ENCODE data around the gene OR1J1.
A peak's percentile ranks its signal among the peaks of the same experiment; 100 is the strongest.

The OR1J1 gene

DNA sequence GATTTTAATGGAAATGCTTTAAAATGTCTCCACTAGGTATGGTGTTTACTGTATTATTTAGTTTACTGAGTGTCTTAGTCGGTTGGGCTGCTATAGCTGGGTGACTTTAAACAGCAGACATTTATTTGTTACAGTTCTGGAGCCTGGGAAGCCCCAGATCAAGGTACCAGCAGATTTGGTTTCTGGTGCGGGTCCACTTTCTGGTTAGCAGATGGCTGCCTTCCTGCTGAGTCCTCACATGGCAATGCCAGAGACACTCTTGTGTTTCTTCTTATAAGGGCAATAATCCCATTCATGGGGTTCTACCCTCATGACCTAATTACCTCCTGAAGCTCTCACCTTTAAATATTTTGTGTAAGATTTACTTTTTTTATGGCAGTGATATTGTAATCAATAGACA, 40.5 kb upstream of the OR1J1 start:
- Histone ChIP-seq H3K4me1 (ENCODE audit: insufficient read depth, poor library complexity, severe bottlenecking) (no peaks in the 10 kb centered on the region), H3K36me3 (ENCODE audit: low read depth) (no peaks in the 10 kb centered on the region), H3K9me3 (ENCODE audit: severe bottlenecking) (no peaks in the 10 kb centered on the region), H3K27ac (ENCODE audit: poor library complexity, severe bottlenecking) (no peak overlapping the region), H3K27me3 (ENCODE audit: insufficient read depth, poor library complexity, severe bottlenecking) (peaks cover 7% of the 10 kb centered on the region), H3K4me3 (ENCODE audit: severe bottlenecking) (no peak overlapping the region)
- TF ChIP-seq, protein P1, sequence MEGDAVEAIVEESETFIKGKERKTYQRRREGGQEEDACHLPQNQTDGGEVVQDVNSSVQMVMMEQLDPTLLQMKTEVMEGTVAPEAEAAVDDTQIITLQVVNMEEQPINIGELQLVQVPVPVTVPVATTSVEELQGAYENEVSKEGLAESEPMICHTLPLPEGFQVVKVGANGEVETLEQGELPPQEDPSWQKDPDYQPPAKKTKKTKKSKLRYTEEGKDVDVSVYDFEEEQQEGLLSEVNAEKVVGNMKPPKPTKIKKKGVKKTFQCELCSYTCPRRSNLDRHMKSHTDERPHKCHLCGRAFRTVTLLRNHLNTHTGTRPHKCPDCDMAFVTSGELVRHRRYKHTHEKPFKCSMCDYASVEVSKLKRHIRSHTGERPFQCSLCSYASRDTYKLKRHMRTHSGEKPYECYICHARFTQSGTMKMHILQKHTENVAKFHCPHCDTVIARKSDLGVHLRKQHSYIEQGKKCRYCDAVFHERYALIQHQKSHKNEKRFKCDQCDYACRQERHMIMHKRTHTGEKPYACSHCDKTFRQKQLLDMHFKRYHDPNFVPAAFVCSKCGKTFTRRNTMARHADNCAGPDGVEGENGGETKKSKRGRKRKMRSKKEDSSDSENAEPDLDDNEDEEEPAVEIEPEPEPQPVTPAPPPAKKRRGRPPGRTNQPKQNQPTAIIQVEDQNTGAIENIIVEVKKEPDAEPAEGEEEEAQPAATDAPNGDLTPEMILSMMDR (IDR thresholded peaks at IDR 0.05; ENCODE audit: poor library complexity, severe bottlenecking): no peak
- ATAC-seq (ENCODE audit: low read depth): no peak
- no peak for DNase-seq (ENCODE audit: low spot score)

DNA sequence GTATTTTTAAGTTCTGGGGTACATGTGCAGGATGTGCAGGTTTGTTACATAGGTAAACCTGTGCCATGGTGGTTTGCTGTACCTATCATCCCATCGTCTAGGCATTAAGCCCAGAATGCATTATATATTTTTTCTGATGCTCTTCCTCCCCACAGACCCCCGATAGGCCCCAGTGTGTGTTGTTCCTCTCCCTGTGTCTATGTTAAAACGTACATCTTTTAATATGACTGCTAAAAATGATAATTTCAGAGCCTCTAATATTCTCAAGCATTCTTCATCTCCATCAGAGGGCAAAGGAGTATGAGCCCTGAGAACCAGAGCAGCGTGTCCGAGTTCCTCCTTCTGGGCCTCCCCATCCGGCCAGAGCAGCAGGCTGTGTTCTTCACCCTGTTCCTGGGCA, 32.8 kb upstream of the OR1J1 start, which contains the start of gene OR1J2:
Gene OR1J2 (plus strand): TSS at position 301 of the 400 bp plus-strand sequence. CDS start 0 bp downstream, at position 301.
- TF ChIP-seq, protein P1 (IDR thresholded peaks at IDR 0.05; ENCODE audit: poor library complexity, severe bottlenecking): no peak
- Histone ChIP-seq H3K27ac (ENCODE audit: poor library complexity, severe bottlenecking) (no peak within 1 kb of the TSS), H3K27me3 (ENCODE audit: insufficient read depth, poor library complexity, severe bottlenecking) (peaks cover 8% of the 10 kb centered on the region), H3K4me3 (ENCODE audit: severe bottlenecking) (no peak within 1 kb of the TSS), H3K36me3 (ENCODE audit: low read depth) (no peaks in the 10 kb centered on the region), H3K4me1 (ENCODE audit: insufficient read depth, poor library complexity, severe bottlenecking) (no peaks in the 10 kb centered on the region), H3K9me3 (ENCODE audit: severe bottlenecking) (no peaks in the 10 kb centered on the region)
- no peak for DNase-seq (ENCODE audit: low spot score)
- no peak for ATAC-seq (ENCODE audit: low read depth)

DNA sequence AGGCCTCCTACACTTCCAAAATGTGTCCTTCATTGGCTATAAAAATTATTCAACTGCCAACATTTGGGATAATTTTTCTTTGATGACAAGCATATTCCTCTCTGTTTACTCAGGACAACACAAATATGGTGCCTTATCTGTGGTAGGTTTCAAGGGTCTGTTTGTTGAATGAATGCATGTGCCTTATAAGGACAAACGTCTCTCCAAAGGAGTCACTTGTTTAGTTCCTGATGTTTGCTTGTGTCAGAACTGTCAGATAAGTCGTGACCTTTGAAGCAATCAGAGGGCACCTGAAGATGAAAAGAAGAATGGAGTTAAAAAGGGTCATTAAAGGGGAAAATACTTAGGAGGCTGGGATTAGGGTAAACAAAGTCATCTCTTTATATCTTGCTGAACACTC, 29.2 kb upstream of the OR1J1 start:
- Histone ChIP-seq H3K4me1 (ENCODE audit: insufficient read depth, poor library complexity, severe bottlenecking) (no peaks in the 10 kb centered on the region), H3K36me3 (ENCODE audit: low read depth) (no peaks in the 10 kb centered on the region), H3K4me3 (ENCODE audit: severe bottlenecking) (no peak overlapping the region), H3K27ac (ENCODE audit: poor library complexity, severe bottlenecking) (no peak overlapping the region), H3K9me3 (ENCODE audit: severe bottlenecking) (no peaks in the 10 kb centered on the region), H3K27me3 (ENCODE audit: insufficient read depth, poor library complexity, severe bottlenecking) (peaks cover 6% of the 10 kb centered on the region)
- TF ChIP-seq, protein P1 (IDR thresholded peaks at IDR 0.05; ENCODE audit: poor library complexity, severe bottlenecking): no peak
- no peak for ATAC-seq (ENCODE audit: low read depth)
- DNase-seq (ENCODE audit: low spot score): no peak

DNA sequence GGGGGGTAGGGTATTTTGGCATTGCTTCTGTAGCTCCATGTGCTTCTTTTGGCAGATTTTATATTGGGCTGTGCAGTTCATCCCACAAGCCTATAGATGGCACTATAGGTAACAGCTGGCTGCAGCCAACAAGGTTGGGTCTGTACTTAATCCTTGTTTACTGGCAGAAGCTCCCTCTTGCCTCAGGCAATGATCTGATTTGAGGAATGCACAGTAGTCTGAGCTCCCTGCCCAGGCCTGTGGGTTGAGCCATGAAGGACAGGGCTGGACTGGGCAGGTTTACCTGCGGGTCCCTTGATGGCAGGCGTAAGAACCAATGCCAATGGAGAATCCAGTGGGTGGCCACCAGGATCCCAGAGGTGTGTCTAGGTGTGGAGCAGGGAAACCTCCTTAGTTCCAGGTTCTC, 21.2 kb upstream of the OR1J1 start:
- ATAC-seq (ENCODE audit: low read depth): peak; percentile 88
- TF ChIP-seq, protein P1 (IDR thresholded peaks at IDR 0.05; ENCODE audit: poor library complexity, severe bottlenecking): peak; percentile 76
- no peak for DNase-seq (ENCODE audit: low spot score)
- Histone ChIP-seq H3K27me3 (ENCODE audit: insufficient read depth, poor library complexity, severe bottlenecking) (peaks cover 12% of the 10 kb centered on the region), H3K4me3 (ENCODE audit: severe bottlenecking) (no peak overlapping the region), H3K27ac (ENCODE audit: poor library complexity, severe bottlenecking) (no peak overlapping the region), H3K9me3 (ENCODE audit: severe bottlenecking) (no peaks in the 10 kb centered on the region), H3K4me1 (ENCODE audit: insufficient read depth, poor library complexity, severe bottlenecking) (no peaks in the 10 kb centered on the region), H3K36me3 (ENCODE audit: low read depth) (no peaks in the 10 kb centered on the region)

DNA sequence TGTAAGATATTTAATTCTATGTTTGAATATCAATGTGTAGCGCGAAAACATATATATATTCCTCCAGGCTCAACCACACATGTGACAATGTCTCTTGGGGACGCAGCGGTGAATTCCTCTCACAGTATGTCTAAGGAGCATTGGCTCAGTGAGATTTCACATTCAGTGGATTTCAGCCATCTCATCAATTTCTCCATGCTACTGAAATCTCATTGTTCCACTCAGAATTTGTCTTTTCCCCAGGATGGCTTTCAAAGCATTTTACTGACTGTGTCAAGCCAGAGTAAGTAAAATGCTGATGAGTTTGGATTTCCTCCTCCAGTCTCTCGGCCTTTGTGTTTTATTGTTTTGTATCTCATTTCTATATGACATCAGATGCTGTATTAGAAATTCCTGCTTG, 1.3 kb upstream of the OR1J1 start:
- H3K27me3 ChIP-seq (ENCODE audit: insufficient read depth, poor library complexity, severe bottlenecking): peaks cover 3% of the 10 kb centered on the region
- H3K4me3 ChIP-seq (ENCODE audit: severe bottlenecking): no peak overlapping the region
- no peaks in the 10 kb centered on the region for H3K9me3 ChIP-seq (ENCODE audit: severe bottlenecking)
- no peak for ATAC-seq (ENCODE audit: low read depth)
- H3K27ac ChIP-seq (ENCODE audit: poor library complexity, severe bottlenecking): no peak overlapping the region
- TF ChIP-seq, protein P1 (IDR thresholded peaks at IDR 0.05; ENCODE audit: poor library complexity, severe bottlenecking): no peak
- no peaks in the 10 kb centered on the region for H3K36me3 ChIP-seq (ENCODE audit: low read depth)
- no peaks in the 10 kb centered on the region for H3K4me1 ChIP-seq (ENCODE audit: insufficient read depth, poor library complexity, severe bottlenecking)
- no peak for DNase-seq (ENCODE audit: low spot score)

Data from RWPE2 (cell line).